Posterior vena cava (tissue), 2 donors: Measurements from ENCODE around the gene C4orf17. TPM values are rescaled to one million over a fixed set of nuclear protein-coding genes. Genes with fewer than 3 reads are reported as not detected.
"Not testable (repeated sequence)": the region's sequence is repeated elsewhere in the genome, so short reads cannot be mapped to it uniquely, and the experiment has no call there.

Experiments used
- DNase-seq: peaks from one replicate; pipeline ENCODE4 v3.0.0-alpha.2; 2020; ENCODE audit warnings: low spot score
- intact Hi-C, 2 donors: fragments of 100-400 bp; cut with DNase I; formaldehyde crosslinking; loops; one replicate each; pipeline versions ENCODE4 v1.14.1 to v1.14.2; 2022 to 2023
- long read RNA-seq, 2 donors: library from polyadenylated mRNA; unstranded; transcript quantifications; one replicate each; pipeline ENCODE4 v2.0.0, GENCODE V29; 2020 to 2021
- total RNA-seq, 2 donors: library from RNA; stranded (reverse); fragmentation: NEBNext Ultra II Directional; extraction: Animal tissue kit (Norgen Biotek cat#: 25700); gene quantifications; one replicate each; pipeline ENCODE4 v1.2.1, GENCODE V29; 2021
- donor health status: DM: yes; HTN: yes; CAD: no.
- donor health status: DM: yes; HTN: yes; CAD: no.

C4orf17 gene
- not detected for total RNA-seq
- long read RNA-seq, donor 1 = 0 reads
- long read RNA-seq, donor 2 = 0 reads

- DNase-seq = no peak
- intact Hi-C loops = no loop called here
These were observed at the start of gene C4orf17 for GRCh38 chr4:99510721-99511120. Gene C4orf17, plus strand, starts transcription at chr4:99511021. Its CDS starts 2,061 bp downstream, at chr4:99513082.

- DNase-seq = no peak
- intact Hi-C loops = no loop called here
These were observed 49.0 kb upstream of the C4orf17 start for GRCh38 chr4:99461623-99462401.

- DNase-seq = peak; percentile 73
- intact Hi-C loops = no loop called here
These were observed 47.9 kb upstream of the C4orf17 start for GRCh38 chr4:99462875-99463464.

GRCh38 chr4:99463566-99463965, 47.3 kb upstream of the C4orf17 start:
- DNase-seq = no peak
- intact Hi-C loops = no loop called here

GRCh38 chr4:99467887-99468286, 42.9 kb upstream of the C4orf17 start:
- intact Hi-C loops = no loop called here
- no peak for DNase-seq

GRCh38 chr4:99468889-99469288, 41.9 kb upstream of the C4orf17 start:
- no peak for DNase-seq
- intact Hi-C loops = no loop called here

- DNase-seq = no peak
These were observed 39.5 kb upstream of the C4orf17 start for GRCh38 chr4:99471349-99471748.

GRCh38 chr4:99471896-99472295, 38.9 kb upstream of the C4orf17 start:
- DNase-seq = no peak
- intact Hi-C loops = no loop called here

More at GRCh38 chr4:99471349-99471748, 39.5 kb upstream of the C4orf17 start:
- intact Hi-C loops = no loop called here

GRCh38 chr4:99473131-99473530, 37.7 kb upstream of the C4orf17 start:
- DNase-seq = no peak
- intact Hi-C loops = no loop called here

- DNase-seq = no peak
- intact Hi-C loops = no loop called here
These were observed 27.2 kb upstream of the C4orf17 start for GRCh38 chr4:99483636-99484035.

- intact Hi-C loops = no loop called here
- no peak for DNase-seq
These were observed 25.6 kb upstream of the C4orf17 start for GRCh38 chr4:99485212-99485611.

- DNase-seq, intact Hi-C loops: not testable (repeated sequence)
These were observed 24.2 kb upstream of the C4orf17 start for GRCh38 chr4:99486648-99487047.

GRCh38 chr4:99490286-99490685, 20.5 kb upstream of the C4orf17 start:
- no peak for DNase-seq
- intact Hi-C loops = no loop called here

GRCh38 chr4:99504804-99505502, 5.9 kb upstream of the C4orf17 start:
- intact Hi-C loops = no loop called here
- no peak for DNase-seq

- intact Hi-C loops = no loop called here
These were observed 4.0 kb upstream of the C4orf17 start for GRCh38 chr4:99506781-99507180.

GRCh38 chr4:99507349-99507748, 3.5 kb upstream of the C4orf17 start:
- intact Hi-C loops = no loop called here

More at GRCh38 chr4:99506781-99507180, 4.0 kb upstream of the C4orf17 start:
- DNase-seq = no peak

GRCh38 chr4:99507762-99508161, 3.1 kb upstream of the C4orf17 start:
- intact Hi-C loops = no loop called here

More at GRCh38 chr4:99507349-99507748, 3.5 kb upstream of the C4orf17 start:
- no peak for DNase-seq

GRCh38 chr4:99518601-99519295, 7.9 kb downstream of the C4orf17 start:
- DNase-seq = no peak
- intact Hi-C loops = no loop called here

More at GRCh38 chr4:99507762-99508161, 3.1 kb upstream of the C4orf17 start:
- no peak for DNase-seq

GRCh38 chr4:99529228-99529627, 18.4 kb downstream of the C4orf17 start:
- DNase-seq = no peak
- intact Hi-C loops = no loop called here

- intact Hi-C loops = no loop called here
- DNase-seq = no peak
These were observed 19.1 kb downstream of the C4orf17 start for GRCh38 chr4:99529956-99530355.
